Measurements from ENCODE around the gene ERRFI1. TPM values are rescaled to one million over a fixed set of nuclear protein-coding genes. Genes with fewer than 3 reads are reported as not detected.

The ERRFI1 gene
- total and polyA plus RNA-seq, 4 donors = 33.3 to 258 (median 120) TPM

DNA sequence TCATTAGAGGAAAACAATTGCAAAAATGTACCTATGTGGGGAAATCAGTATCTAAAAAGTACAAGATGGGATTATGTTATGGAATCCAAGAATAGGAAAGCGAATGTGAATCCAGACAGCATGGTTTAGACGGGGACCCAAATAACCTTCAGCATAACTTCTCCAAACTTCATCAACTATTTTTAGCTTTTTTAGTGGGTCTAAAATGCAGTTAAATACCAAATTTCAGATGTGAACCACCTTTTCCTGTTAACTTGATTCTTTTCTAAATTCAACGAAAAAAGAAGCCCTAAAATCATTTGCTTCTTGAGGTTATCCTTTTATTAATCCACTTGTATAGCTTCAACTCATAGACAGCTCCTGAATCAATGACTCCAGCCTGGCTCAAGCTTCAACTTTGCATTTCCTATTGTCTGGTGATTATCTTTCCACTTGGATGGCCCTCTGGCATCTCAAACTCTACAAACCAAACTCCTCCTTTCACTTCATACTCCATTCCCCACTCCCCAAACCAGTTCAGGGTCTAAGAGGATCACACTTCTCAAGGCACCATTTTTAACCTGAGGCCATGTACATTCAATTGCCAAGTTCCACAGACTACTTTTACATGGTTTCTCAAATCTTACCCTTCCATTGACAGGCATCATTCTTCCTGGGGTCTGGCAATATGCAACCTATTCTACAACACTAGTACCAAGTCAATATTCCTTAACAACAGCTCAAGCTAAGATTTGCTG lies 7.4 kb downstream of the ERRFI1 start:
- Histone ChIP-seq H3K4me3 (ENCODE audit: low read length in 2 of 2) (no peak overlapping the region), H3K27me3 (ENCODE audit: control insufficient read depth in 1 of 2, insufficient read depth in 2 of 2, low read length in 1 of 2) (no peaks in the 10 kb centered on the region), H3K27ac (ENCODE audit: low read depth in 1 of 2, low read length in 2 of 2) (peak overlapping the region; percentile 15 to 62), H3K36me3 (ENCODE audit: control insufficient read depth in 1 of 2, insufficient read depth in 2 of 2, low read length in 1 of 2) (peaks cover 0 to 2% of the 10 kb centered on the region in 2 donors), H3K9me3 (ENCODE audit: control insufficient read depth, low read length) (no peaks in the 10 kb centered on the region), H3K4me1 (ENCODE audit: control insufficient read depth in 1 of 2, insufficient read depth in 2 of 2, low read length in 2 of 2) (peaks cover 5 to 18% of the 10 kb centered on the region in 2 donors)
- WGBS, 2 donors = 40 to 45% methylated on average over 3 of the region's 3 CpGs
- intact Hi-C loops (cut with DNase I) = loop anchor here in 1 of 2 donors (5.0 kb wide), 1 partner anchor 294 kb away; no protein-coding TSS in a partner anchor
- no peak for DNase-seq
- ATAC-seq (ENCODE audit: low FRiP score) = no peak

- Histone ChIP-seq H3K27me3 (ENCODE audit: control insufficient read depth in 1 of 2, insufficient read depth in 2 of 2, low read length in 1 of 2) (no peaks in the 10 kb centered on the region), H3K36me3 (ENCODE audit: control insufficient read depth in 1 of 2, insufficient read depth in 2 of 2, low read length in 1 of 2) (peaks cover 2 to 5% of the 10 kb centered on the region in 2 donors), H3K27ac (ENCODE audit: low read depth in 1 of 2, low read length in 2 of 2) (peak overlapping the region in 1 of 2 donors; percentile 51), H3K4me1 (ENCODE audit: control insufficient read depth in 1 of 2, insufficient read depth in 2 of 2, low read length in 2 of 2) (peaks cover 5 to 15% of the 10 kb centered on the region in 2 donors), H3K4me3 (ENCODE audit: low read length in 2 of 2) (no peak overlapping the region), H3K9me3 (ENCODE audit: control insufficient read depth, low read length) (no peaks in the 10 kb centered on the region)
- no peak for ATAC-seq (ENCODE audit: low FRiP score)
- 31 to 36% methylated on average over 5 of the region's 5 CpGs for WGBS, 2 donors
- intact Hi-C loops (cut with DNase I) = loop anchor here in 1 of 2 donors (5.0 kb wide), 1 partner anchor 295 kb away; no protein-coding TSS in a partner anchor
- no peak for DNase-seq
Observed at GRCh38 chr1:8017495-8018197, 8.5 kb downstream of the ERRFI1 start.

- peaks cover 5 to 15% of the 10 kb centered on the region in 2 donors for H3K4me1 ChIP-seq (ENCODE audit: control insufficient read depth in 1 of 2, insufficient read depth in 2 of 2, low read length in 2 of 2)
- ATAC-seq (ENCODE audit: low FRiP score) (no peak), DNase-seq (no peak)
- H3K27ac ChIP-seq (ENCODE audit: low read depth in 1 of 2, low read length in 2 of 2) = peak overlapping the region in 1 of 2 donors; percentile 36
- H3K9me3 ChIP-seq (ENCODE audit: control insufficient read depth, low read length) = no peaks in the 10 kb centered on the region
- peaks cover 2 to 5% of the 10 kb centered on the region in 2 donors for H3K36me3 ChIP-seq (ENCODE audit: control insufficient read depth in 1 of 2, insufficient read depth in 2 of 2, low read length in 1 of 2)
- intact Hi-C loops (cut with DNase I) = loop anchor here in 1 of 2 donors (5.0 kb wide), 1 partner anchor 295 kb away; no protein-coding TSS in a partner anchor
- no peaks in the 10 kb centered on the region for H3K27me3 ChIP-seq (ENCODE audit: control insufficient read depth in 1 of 2, insufficient read depth in 2 of 2, low read length in 1 of 2)
- no peak overlapping the region for H3K4me3 ChIP-seq (ENCODE audit: low read length in 2 of 2)
Observed at GRCh38 chr1:8016895-8017241, 9.2 kb downstream of the ERRFI1 start.

DNA sequence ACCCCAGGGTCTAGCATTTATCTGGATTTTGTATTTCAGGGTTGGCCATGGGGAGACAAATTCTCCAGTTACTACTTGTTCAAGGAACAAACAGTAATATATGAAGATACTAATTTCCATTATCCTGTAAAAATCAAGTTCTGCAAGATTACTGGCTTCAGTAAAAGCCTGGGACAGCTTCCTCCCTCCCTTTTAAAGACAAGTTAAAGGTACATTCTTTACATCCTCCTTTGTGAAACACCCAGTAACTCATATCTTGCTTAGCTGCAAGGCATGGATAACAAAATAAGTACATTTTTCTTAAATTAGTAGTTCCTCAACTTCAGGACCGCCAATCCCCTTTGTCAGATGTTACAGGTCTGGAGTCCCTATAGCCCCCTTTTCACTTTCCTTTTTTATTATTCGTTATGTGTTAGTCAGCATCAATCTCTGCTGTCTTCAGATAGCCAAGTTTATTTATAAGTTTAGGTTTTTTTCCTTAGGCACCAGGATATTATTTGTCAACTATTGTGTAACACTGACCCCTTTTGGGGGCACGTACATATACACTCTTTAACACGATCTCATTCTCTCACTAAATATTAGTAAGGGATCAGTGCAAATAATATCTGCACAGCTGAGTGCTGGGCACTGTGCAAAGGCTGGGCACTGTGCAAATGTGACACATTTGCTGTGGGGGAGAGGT lies 9.8 kb downstream of the ERRFI1 start:
- Histone ChIP-seq H3K4me1 (ENCODE audit: control insufficient read depth in 1 of 2, insufficient read depth in 2 of 2, low read length in 2 of 2) (peaks cover 3 to 15% of the 10 kb centered on the region in 2 donors), H3K27me3 (ENCODE audit: control insufficient read depth in 1 of 2, insufficient read depth in 2 of 2, low read length in 1 of 2) (no peaks in the 10 kb centered on the region), H3K36me3 (ENCODE audit: control insufficient read depth in 1 of 2, insufficient read depth in 2 of 2, low read length in 1 of 2) (peaks cover 2 to 5% of the 10 kb centered on the region in 2 donors), H3K4me3 (ENCODE audit: low read length in 2 of 2) (no peak overlapping the region), H3K9me3 (ENCODE audit: control insufficient read depth, low read length) (no peaks in the 10 kb centered on the region), H3K27ac (ENCODE audit: low read depth in 1 of 2, low read length in 2 of 2) (peak overlapping the region in 1 of 2 donors; percentile 36)
- ATAC-seq (ENCODE audit: low FRiP score) = no peak
- 24 to 26% methylated on average over 4 of the region's 4 CpGs for WGBS, 2 donors
- intact Hi-C loops (cut with DNase I) = loop anchor here in 1 of 2 donors (5.0 kb wide), 1 partner anchor 296 kb away; no protein-coding TSS in a partner anchor
- DNase-seq = no peak

DNA sequence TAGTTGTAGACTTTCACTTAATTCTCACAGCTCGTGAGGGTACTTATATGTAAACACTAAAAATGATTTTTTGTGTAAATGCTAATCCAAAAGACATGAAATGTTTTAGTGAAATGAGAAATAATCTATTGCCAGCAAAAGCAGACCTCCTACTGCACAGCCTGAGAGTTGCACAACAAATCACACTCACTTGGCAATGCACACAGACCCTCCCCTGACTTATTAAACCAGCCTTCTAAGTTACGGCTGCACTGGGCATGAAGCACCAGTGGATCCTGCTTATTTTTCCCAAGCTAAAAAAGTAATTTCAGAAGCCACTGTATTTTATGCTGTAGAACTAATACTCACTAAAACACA lies 10.3 kb downstream of the ERRFI1 start:
- intact Hi-C loops (cut with DNase I) = loop anchor here in 1 of 2 donors (5.0 kb wide), 1 partner anchor 297 kb away; no protein-coding TSS in a partner anchor
- H3K9me3 ChIP-seq (ENCODE audit: control insufficient read depth, low read length) = no peaks in the 10 kb centered on the region
- peaks cover 5% of the 10 kb centered on the region in 2 donors for H3K36me3 ChIP-seq (ENCODE audit: control insufficient read depth in 1 of 2, insufficient read depth in 2 of 2, low read length in 1 of 2)
- no peak overlapping the region for H3K27ac ChIP-seq (ENCODE audit: low read depth in 1 of 2, low read length in 2 of 2)
- ATAC-seq (ENCODE audit: low FRiP score) = peak; percentile 77
- 3 to 8% methylated on average over 2 of the region's 2 CpGs for WGBS, 2 donors
- H3K4me1 ChIP-seq (ENCODE audit: control insufficient read depth in 1 of 2, insufficient read depth in 2 of 2, low read length in 2 of 2) = peaks cover 3 to 15% of the 10 kb centered on the region in 2 donors
- no peak overlapping the region for H3K4me3 ChIP-seq (ENCODE audit: low read length in 2 of 2)
- no peaks in the 10 kb centered on the region for H3K27me3 ChIP-seq (ENCODE audit: control insufficient read depth in 1 of 2, insufficient read depth in 2 of 2, low read length in 1 of 2)
- DNase-seq = no peak

GRCh38 chr1:8015036-8015808 lies 10.9 kb downstream of the ERRFI1 start:
- Histone ChIP-seq H3K4me1 (ENCODE audit: control insufficient read depth in 1 of 2, insufficient read depth in 2 of 2, low read length in 2 of 2) (peaks cover 3 to 15% of the 10 kb centered on the region in 2 donors), H3K36me3 (ENCODE audit: control insufficient read depth in 1 of 2, insufficient read depth in 2 of 2, low read length in 1 of 2) (peaks cover 5% of the 10 kb centered on the region in 2 donors), H3K9me3 (ENCODE audit: control insufficient read depth, low read length) (no peaks in the 10 kb centered on the region), H3K4me3 (ENCODE audit: low read length in 2 of 2) (no peak overlapping the region), H3K27me3 (ENCODE audit: control insufficient read depth in 1 of 2, insufficient read depth in 2 of 2, low read length in 1 of 2) (no peaks in the 10 kb centered on the region), H3K27ac (ENCODE audit: low read depth in 1 of 2, low read length in 2 of 2) (peak overlapping the region in 1 of 2 donors; percentile 68)
- intact Hi-C loops (cut with DNase I) = loop anchor here in 1 of 2 donors (5.0 kb wide), 1 partner anchor 297 kb away; no protein-coding TSS in a partner anchor
- DNase-seq (no peak), ATAC-seq (ENCODE audit: low FRiP score) (peak; percentile 83)
- WGBS, 2 donors = 18 to 21% methylated on average over 8 of the region's 8 CpGs

- 68% methylated on average over 10 of the region's 10 CpGs for WGBS, 2 donors
- DNase-seq = no peak
- no peak for ATAC-seq (ENCODE audit: low FRiP score)
- intact Hi-C loops (cut with DNase I) = no loop called here
- peaks cover 5% of the 10 kb centered on the region in 2 donors for H3K36me3 ChIP-seq (ENCODE audit: control insufficient read depth in 1 of 2, insufficient read depth in 2 of 2, low read length in 1 of 2)
- no peaks in the 10 kb centered on the region for H3K9me3 ChIP-seq (ENCODE audit: control insufficient read depth, low read length)
- H3K4me1 ChIP-seq (ENCODE audit: control insufficient read depth in 1 of 2, insufficient read depth in 2 of 2, low read length in 2 of 2) = peaks cover 3 to 15% of the 10 kb centered on the region in 2 donors
- no peaks in the 10 kb centered on the region for H3K27me3 ChIP-seq (ENCODE audit: control insufficient read depth in 1 of 2, insufficient read depth in 2 of 2, low read length in 1 of 2)
- no peak overlapping the region for H3K27ac ChIP-seq (ENCODE audit: low read depth in 1 of 2, low read length in 2 of 2)
- H3K4me3 ChIP-seq (ENCODE audit: low read length in 2 of 2) = no peak overlapping the region
Observed at GRCh38 chr1:8014381-8014988, 11.6 kb downstream of the ERRFI1 start.

Data from aorta (tissue), 5 donors.